Uterus (tissue), 2 donors: ENCODE results near the gene ANKDD1B.

Experiments used
- POLR2A ChIP-seq, 2 donors: fragments of 450-650 bp; IDR thresholded peaks; one replicate each; pipeline ENCODE4 v1.6.1; 2016; ENCODE audit warnings: antibody characterized with exemption in 2 of 2, mild to moderate bottlenecking in 1 of 2, moderate library complexity in 1 of 2
- TF ChIP-seq, protein P1 (sequence below), 4 experiments: fragments of 200-600 bp in 2 of 4; fragments of 450-650 bp in 2 of 4; sonication (generic) in 2 of 4; IDR thresholded peaks; one replicate each; pipeline ENCODE4 v1.5.1; 2016 to 2019; ENCODE audit warnings: antibody characterized with exemption in 4 of 4, mild to moderate bottlenecking in 2 of 4, moderate library complexity in 1 of 4

DNA sequence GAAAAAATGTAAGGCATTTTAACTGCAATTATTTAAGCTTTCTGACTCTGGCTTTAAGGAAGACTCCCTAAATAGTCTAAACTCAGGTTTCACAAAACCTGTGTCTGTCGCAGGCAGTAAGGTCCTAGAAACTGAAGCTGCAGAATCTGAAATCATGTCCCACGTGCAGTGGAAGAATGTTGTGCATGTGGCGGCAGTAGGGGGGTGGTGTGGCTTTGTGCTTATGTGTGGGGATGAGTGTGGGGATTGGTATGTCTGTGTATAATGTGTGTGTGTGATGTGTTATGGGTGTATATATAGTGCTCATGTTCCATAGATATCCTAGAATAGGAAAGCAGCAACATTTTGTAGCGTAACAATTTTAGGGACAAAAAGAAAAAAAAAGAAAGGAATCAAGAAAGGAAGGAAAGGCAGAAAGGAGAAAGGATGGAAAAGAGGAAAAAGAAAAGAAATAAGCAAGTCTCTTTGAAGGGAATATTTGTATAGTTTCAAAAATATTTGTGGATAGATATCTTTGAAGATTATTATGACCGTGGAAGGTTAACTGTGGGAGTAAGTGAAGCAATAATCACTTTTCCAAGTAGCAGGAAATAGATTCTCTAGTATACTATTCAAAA lies 6.6 kb downstream of the ANKDD1B start:
- TF ChIP-seq, protein P1, sequence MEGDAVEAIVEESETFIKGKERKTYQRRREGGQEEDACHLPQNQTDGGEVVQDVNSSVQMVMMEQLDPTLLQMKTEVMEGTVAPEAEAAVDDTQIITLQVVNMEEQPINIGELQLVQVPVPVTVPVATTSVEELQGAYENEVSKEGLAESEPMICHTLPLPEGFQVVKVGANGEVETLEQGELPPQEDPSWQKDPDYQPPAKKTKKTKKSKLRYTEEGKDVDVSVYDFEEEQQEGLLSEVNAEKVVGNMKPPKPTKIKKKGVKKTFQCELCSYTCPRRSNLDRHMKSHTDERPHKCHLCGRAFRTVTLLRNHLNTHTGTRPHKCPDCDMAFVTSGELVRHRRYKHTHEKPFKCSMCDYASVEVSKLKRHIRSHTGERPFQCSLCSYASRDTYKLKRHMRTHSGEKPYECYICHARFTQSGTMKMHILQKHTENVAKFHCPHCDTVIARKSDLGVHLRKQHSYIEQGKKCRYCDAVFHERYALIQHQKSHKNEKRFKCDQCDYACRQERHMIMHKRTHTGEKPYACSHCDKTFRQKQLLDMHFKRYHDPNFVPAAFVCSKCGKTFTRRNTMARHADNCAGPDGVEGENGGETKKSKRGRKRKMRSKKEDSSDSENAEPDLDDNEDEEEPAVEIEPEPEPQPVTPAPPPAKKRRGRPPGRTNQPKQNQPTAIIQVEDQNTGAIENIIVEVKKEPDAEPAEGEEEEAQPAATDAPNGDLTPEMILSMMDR (IDR thresholded peaks at IDR 0.05) = no peak
- TF ChIP-seq POLR2A (IDR thresholded peaks at IDR 0.05) = no peak
